Inferior parietal cortex (tissue), 1 donor: ENCODE measurements around the gene TNFRSF9.
"Not testable (repeated sequence)": the region's sequence is repeated elsewhere in the genome, so short reads cannot be mapped to it uniquely, and the experiment has no call there.

Source experiments
- DNase-seq: peaks from one replicate; pipeline ENCODE4 v3.0.0-alpha.2; 2016; ENCODE audit errors: extremely low spot score

TNFRSF9 gene

GRCh38 chr1:7921796-7922195 is 18.8 kb downstream of the TNFRSF9 start:
- no peak for DNase-seq

DNA sequence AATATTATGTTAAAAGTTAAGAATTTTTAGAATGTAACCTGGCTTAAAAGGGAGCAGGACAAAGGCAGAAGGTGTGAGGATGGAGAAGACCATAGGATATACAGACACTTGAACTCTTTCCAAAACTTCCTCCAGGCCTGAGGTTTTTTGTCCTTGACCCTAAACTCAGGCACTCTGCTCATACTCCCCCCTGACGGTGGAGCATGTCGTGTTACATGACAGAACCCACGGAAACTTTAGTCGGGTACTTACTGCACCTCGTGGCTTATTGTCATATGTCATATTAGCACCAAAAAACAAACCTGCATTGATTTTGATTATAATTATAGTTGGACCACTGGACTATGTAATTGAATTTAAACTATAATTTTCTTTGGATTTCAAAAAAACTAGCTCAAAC is 20.8 kb downstream of the TNFRSF9 start:
- DNase-seq, result no peak

DNA sequence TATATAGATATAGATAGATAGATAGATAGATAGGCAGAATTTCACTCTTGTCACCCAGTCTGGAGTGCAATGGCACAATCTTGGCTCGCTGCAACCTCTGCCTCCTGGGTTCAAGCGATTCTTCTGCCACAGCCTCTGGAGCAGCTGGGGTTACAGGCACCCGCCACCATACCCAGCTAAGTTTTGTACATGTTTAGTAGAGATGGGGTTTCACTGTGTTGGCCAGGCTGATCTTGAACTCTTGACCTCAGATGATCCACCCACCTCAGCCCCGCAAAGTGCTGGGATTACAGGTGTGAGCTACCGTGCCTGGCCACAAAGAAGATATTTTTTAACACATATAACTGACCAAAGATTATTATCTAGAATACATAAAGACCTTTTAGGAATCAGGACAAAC is 22.7 kb downstream of the TNFRSF9 start:
- DNase-seq, result not testable (repeated sequence)

GRCh38 chr1:7916501-7916830 is 24.2 kb downstream of the TNFRSF9 start:
- peak; percentile 36 for DNase-seq

GRCh38 chr1:7915826-7916500 is 24.7 kb downstream of the TNFRSF9 start:
- DNase-seq, result no peak

- no peak for DNase-seq
These were observed 27.7 kb downstream of the TNFRSF9 start for GRCh38 chr1:7912743-7913557.

- DNase-seq, result no peak
These were observed 28.5 kb downstream of the TNFRSF9 start for GRCh38 chr1:7912145-7912544.

- DNase-seq, result no peak
These were observed 35.4 kb downstream of the TNFRSF9 start for GRCh38 chr1:7905262-7905661.

GRCh38 chr1:7902478-7903085 is 38.1 kb downstream of the TNFRSF9 start:
- DNase-seq, result peak; percentile 78

DNA sequence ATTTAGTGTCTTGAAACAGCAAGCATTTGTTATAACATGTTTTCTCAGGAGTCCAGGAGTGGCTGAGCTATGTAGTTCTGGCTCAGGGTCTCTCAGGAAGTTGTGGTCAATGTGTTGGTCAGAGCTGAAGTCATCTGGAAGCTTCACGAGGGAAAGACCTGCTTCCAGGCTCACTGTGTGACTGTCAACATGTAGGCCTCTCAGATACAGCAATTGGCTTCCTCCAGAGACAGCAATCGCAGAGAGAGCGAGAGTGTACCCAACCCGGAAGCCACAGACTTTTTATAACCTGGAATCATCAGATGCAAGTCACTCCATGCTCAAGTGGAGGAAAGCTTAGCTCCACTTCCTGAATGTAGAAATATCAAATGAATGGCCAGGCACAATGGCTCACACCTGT is 40.9 kb downstream of the TNFRSF9 start:
- no peak for DNase-seq

- no peak for DNase-seq
These were observed 41.7 kb downstream of the TNFRSF9 start for GRCh38 chr1:7898962-7899361.

- no peak for DNase-seq
These were observed 43.6 kb downstream of the TNFRSF9 start for GRCh38 chr1:7896994-7897393.

DNA sequence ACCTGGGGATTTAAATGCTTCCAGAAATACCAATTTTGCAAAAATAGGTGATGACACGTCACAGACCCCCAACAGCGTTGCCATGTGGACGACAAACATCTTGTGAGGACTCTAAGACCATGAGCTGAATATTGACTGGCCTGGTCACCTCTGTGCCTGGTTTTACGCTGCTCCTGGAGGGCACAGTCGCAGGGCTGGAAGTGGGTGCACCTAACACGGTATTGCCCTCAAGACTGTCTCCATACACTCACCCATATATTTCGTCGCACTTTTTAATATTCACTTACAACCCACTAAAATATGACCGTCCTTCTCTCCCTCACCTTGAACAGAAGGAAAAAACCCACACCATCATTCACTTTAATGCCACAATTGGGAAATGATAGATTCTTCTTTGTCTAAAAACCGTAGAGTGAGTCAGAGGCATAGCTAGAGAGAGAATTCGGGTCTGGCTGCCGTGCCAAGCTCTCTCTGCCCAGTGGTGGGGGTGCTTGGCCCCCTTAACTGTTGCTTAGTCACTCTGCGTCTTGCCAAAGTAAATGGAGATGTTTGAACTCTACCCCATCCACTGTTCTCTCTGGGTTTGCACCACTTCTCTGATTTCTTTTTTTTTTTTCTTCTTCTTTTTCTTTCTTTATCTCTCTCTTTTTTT is 47.0 kb downstream of the TNFRSF9 start:
- no peak for DNase-seq

- no peak for DNase-seq
These were observed 48.8 kb downstream of the TNFRSF9 start for GRCh38 chr1:7891804-7892203.

GRCh38 chr1:7890853-7891252 is 49.8 kb downstream of the TNFRSF9 start:
- no peak for DNase-seq

GRCh38 chr1:7888248-7889081 is 52.2 kb downstream of the TNFRSF9 start:
- no peak for DNase-seq

DNA sequence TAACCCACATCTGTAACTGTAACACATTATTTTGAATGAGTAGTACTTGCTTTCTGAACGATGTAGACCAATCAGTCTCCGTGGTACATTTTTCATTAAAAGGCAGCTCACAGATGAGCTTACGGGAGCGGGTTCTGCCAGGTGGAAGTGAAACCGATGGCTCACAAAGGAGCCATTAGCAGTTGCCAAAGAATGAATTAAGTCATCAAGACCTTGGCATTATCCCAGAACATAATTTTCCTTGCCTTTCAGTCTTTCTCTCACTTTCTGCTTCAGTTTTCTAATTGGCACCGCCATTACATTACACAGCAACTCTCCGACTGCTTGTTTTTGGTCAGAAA is 54.3 kb downstream of the TNFRSF9 start:
- peak; percentile 5 for DNase-seq

DNA sequence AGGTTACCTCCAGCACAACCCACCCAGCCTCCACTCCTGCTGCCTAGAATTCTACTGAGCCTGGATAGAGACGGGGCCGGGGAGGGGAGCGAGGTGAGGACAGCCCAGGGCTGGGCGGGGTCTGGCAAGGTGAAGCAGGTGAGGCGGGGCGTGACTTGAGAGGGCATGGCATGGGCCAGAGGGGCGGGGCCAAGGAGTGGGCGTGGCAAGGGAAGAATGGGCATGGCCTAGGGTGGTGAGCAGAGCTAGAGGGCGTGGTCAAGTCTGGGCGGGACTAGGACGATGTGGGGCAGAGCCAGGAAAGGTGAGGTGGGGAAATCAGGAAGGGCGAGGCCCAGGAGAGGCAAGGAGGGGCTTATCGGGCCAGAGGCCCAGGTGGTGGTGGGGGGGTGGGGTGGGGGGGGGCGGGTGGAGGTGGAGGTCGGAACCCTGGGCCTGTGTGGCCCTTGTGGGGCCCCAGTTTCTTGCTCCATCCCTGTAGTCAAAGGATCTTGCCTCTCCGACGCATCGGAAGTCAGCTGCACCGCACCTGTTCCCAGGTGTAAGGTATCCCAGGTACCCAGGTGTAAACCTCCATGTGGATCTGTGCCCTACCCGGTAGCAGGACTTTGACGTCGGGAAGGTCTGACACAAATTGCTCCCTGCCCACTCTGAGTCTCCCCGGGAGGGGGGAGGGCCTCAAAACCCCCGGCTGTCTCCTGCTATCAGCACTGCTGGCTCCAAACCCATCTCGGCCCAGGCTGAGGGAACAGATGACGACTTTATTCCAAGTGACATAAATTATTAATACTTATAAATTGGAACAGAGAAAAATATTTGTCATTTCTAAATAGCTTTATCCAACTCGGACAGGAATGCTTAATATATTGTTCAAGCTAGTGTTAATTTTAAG is 54.9 kb downstream of the TNFRSF9 start:
- no peak for DNase-seq

DNA sequence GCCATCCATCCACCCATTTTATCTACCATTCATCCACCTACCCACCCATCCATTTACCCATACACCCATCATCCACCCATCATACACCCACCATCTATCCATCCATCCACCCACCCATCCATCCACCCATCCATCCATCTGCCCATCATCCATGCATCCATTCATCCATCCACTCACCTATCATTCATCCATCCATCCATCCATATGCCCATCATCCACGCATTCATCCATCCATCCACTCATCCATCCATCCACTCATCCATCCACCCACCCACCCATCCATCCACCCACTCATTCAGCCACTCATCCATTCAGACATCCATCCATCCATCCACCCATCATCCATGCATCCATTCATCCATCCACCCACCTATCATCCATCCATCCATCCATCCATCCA is 55.9 kb downstream of the TNFRSF9 start:
- no peak for DNase-seq

DNA sequence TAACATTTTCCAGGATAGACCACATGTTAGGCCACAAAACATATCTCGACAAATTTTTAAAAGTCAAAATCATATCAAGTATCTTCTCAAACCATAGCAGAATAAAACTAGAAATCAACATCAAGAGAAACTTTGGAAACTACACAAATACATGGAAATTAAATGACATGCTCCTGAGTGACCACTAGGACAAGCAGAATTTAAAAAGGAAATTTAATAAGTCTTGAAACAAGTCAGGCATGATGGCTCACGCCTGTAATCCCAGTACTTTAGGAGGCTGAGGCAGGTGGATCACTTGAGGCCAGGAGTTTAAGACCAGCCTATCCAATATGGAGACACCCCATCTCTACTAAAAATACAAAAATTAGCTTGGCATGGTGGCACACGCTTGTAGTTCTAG is 61.4 kb downstream of the TNFRSF9 start:
- DNase-seq, result no peak

DNA sequence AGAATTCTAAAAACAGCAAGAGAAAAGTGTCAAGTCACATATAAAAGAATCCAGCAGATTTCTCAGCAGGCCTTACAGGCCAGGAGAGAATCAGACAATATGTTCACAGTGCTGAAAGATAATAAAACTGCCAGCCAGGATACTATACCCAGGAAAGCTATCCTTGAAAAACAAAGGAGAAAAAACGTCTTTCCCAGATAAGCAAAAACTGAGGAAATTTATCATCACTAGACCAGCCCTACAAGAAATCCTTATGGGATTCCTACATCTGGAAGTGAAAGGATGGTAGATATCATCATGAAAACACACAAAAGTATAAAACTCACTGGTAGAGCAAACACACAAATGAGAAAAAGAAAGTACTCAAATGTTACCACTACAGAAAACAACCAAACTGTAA is 62.6 kb downstream of the TNFRSF9 start:
- no peak for DNase-seq
